H1 (cell line): ENCODE data around the gene WSCD1. TPM values are rescaled to one million over a fixed set of nuclear protein-coding genes. Genes with fewer than 3 reads are reported as not detected.

Source experiments
- CTCF ChIA-PET: fragments of 300-600 bp; sonication (Branson Sonifier 250); formaldehyde crosslinking; loops from one replicate; lab custom pipeline; 2021; ENCODE audit not compliant: partially characterized antibody; lab: Charles Lee
- POLR2A ChIA-PET: fragments of 300-600 bp; sonication (Branson Sonifier 250); formaldehyde crosslinking; loops from one replicate; lab custom pipeline; 2021; ENCODE audit warnings: inconsistent platforms; ENCODE audit not compliant: partially characterized antibody; lab: Charles Lee
- DNase-seq, 2 experiments: peaks; one replicate each; pipeline versions ENCODE4 v3.0.0 to v3.0.0-alpha.2; 2010 to 2022; ENCODE audit warnings: low spot score in 2 of 2, low read depth in 1 of 2, mixed read lengths in 1 of 2
- FAIRE-seq: peaks from 2 replicates; lab custom pipeline; 2011; peaks lifted over from hg19 to GRCh38; lab: Jason Lieb, UNC
- H2AFZ ChIP-seq: 2 replicates; pipeline ENCODE4 v1.8.1; 2012; ENCODE audit warnings: low read length, inconsistent platforms
- H2AK5ac ChIP-seq: 2 replicates; pipeline ENCODE4 v1.6.1; 2013; ENCODE audit warnings: low read depth, low read length
- H2BK120ac ChIP-seq: replicated peaks from 2 replicates; pipeline ENCODE3; 2013; ENCODE audit warnings: low read depth, low read length, inconsistent platforms
- H2BK12ac ChIP-seq: 2 replicates; pipeline ENCODE4 v1.6.1; 2013; ENCODE audit warnings: low read depth, low read length
- H2BK15ac ChIP-seq: 2 replicates; pipeline ENCODE4 v1.6.1; 2013; ENCODE audit warnings: low read length
- H2BK20ac ChIP-seq: 2 replicates; pipeline ENCODE4 v1.6.1; 2013; ENCODE audit warnings: low read length
- H2BK5ac ChIP-seq: 2 replicates; pipeline ENCODE4 v1.6.1; 2013; ENCODE audit warnings: low read depth, low read length
- H3K14ac ChIP-seq: 2 replicates; pipeline ENCODE4 v1.6.1; 2013; ENCODE audit warnings: inconsistent platforms; ENCODE audit not compliant: insufficient read length
- H3K18ac ChIP-seq: 2 replicates; pipeline ENCODE4 v1.6.1; 2013; ENCODE audit warnings: low read length; ENCODE audit errors: extremely low read depth
- H3K23ac ChIP-seq: 2 replicates; pipeline ENCODE4 v1.6.1; 2013; ENCODE audit warnings: inconsistent platforms; ENCODE audit not compliant: insufficient read length
- H3K23me2 ChIP-seq: 2 replicates; pipeline ENCODE4 v1.6.1; 2013; ENCODE audit warnings: low read depth, low read length
- H3K27ac ChIP-seq: 2 replicates; pipeline ENCODE4 v1.6.1; 2011; ENCODE audit warnings: low read depth, low read length, inconsistent platforms
- H3K27me3 ChIP-seq, 4 experiments: replicated peaks in 1 of 4; 1 replicate in 1 of 4; 2 replicates in 3 of 4; pipeline versions ENCODE4 v1.6.1 to v1.8.1; 2011 to 2013; ENCODE audit warnings: low read length in 3 of 4, mild to moderate bottlenecking in 3 of 4, inconsistent platforms in 2 of 4, mixed read lengths in 2 of 4, moderate library complexity in 1 of 4; ENCODE audit not compliant: control insufficient read depth in 3 of 4, insufficient read depth in 3 of 4; ENCODE audit errors: extremely low read depth in 1 of 4
- H3K36me3 ChIP-seq, 4 experiments: 2 replicates each; pipeline versions ENCODE4 v1.6.1 to v1.8.1; 2011 to 2013; ENCODE audit warnings: mild to moderate bottlenecking in 4 of 4, low read length in 3 of 4, moderate library complexity in 2 of 4, control low read depth in 1 of 4, inconsistent platforms in 1 of 4; ENCODE audit not compliant: insufficient read depth in 4 of 4, control insufficient read depth in 2 of 4
- H3K4ac ChIP-seq: replicated peaks from 2 replicates; pipeline ENCODE3; 2013; ENCODE audit warnings: low read length, low read depth, mixed read lengths, inconsistent platforms; ENCODE audit not compliant: insufficient read length
- H3K4me1 ChIP-seq, 4 experiments: replicated peaks in 1 of 4; 1 replicate in 1 of 4; 2 replicates in 3 of 4; pipeline versions ENCODE4 v1.6.1 to v1.8.1; 2011 to 2013; ENCODE audit warnings: low read length in 3 of 4, inconsistent platforms in 2 of 4, mixed read lengths in 1 of 4; ENCODE audit not compliant: insufficient read depth in 4 of 4, control insufficient read depth in 3 of 4
- H3K4me2 ChIP-seq, 2 experiments: 2 replicates each; pipeline versions ENCODE4 v1.6.1 to v1.8.1; 2011 to 2013; ENCODE audit warnings: low read depth in 2 of 2, low read length in 2 of 2, control low read depth in 1 of 2, inconsistent platforms in 1 of 2, mild to moderate bottlenecking in 1 of 2; ENCODE audit not compliant: insufficient read depth in 1 of 2
- H3K4me3 ChIP-seq, 4 experiments: fragments of 200-600, 300-600 bp in 1 of 4; sonication (generic), shearing (Covaris generic), sonication (Bioruptor Twin) in 1 of 4; 2 replicates each; pipeline versions ENCODE4 v1.5.1 to v1.8.1; 2011 to 2016; ENCODE audit warnings: low read length in 4 of 4, low read depth in 3 of 4, control low read depth in 2 of 4, inconsistent platforms in 2 of 4, mild to moderate bottlenecking in 2 of 4, mixed read lengths in 1 of 4, moderate library complexity in 1 of 4; ENCODE audit not compliant: insufficient read depth in 2 of 4; ENCODE audit errors: extremely low read depth in 1 of 4
- H3K56ac ChIP-seq: replicated peaks from 2 replicates; pipeline ENCODE3; 2013; ENCODE audit warnings: low read depth, mild to moderate bottlenecking, mixed read lengths, low read length, inconsistent platforms; ENCODE audit not compliant: insufficient read length
- H3K79me1 ChIP-seq: 2 replicates; pipeline ENCODE4 v1.6.1; 2013; ENCODE audit warnings: low read depth, low read length, control low read depth
- H3K79me2 ChIP-seq, 2 experiments: 2 replicates each; pipeline versions ENCODE4 v1.6.1 to v1.8.1; 2012 to 2013; ENCODE audit warnings: low read length in 2 of 2, mild to moderate bottlenecking in 2 of 2, inconsistent platforms in 1 of 2; ENCODE audit not compliant: insufficient read depth in 2 of 2, control insufficient read depth in 1 of 2
- H3K9ac ChIP-seq, 4 experiments: replicated peaks in 1 of 4; 1 replicate in 1 of 4; 2 replicates in 3 of 4; pipeline versions ENCODE4 v1.6.1 to v1.8.1; 2011 to 2013; ENCODE audit warnings: low read depth in 3 of 4, low read length in 3 of 4, control low read depth in 2 of 4, mild to moderate bottlenecking in 2 of 4, moderate library complexity in 2 of 4, inconsistent platforms in 1 of 4; ENCODE audit errors: extremely low read depth in 1 of 4
- H3K9me3 ChIP-seq, 2 experiments: 2 replicates each; pipeline versions ENCODE4 v1.6.1 to v1.8.1; 2012 to 2013; ENCODE audit warnings: mild to moderate bottlenecking in 2 of 2, moderate library complexity in 2 of 2, control low read depth in 1 of 2, inconsistent platforms in 1 of 2, low read depth in 1 of 2, low read length in 1 of 2, mixed read lengths in 1 of 2; ENCODE audit not compliant: insufficient read depth in 2 of 2
- H4K20me1 ChIP-seq, 2 experiments: replicated peaks in 1 of 2; 2 replicates each; pipeline versions ENCODE3 to v1.8.1; 2011 to 2013; ENCODE audit warnings: inconsistent platforms in 2 of 2, low read length in 2 of 2, mild to moderate bottlenecking in 1 of 2; ENCODE audit not compliant: insufficient read depth in 2 of 2, control insufficient read depth in 1 of 2
- H4K5ac ChIP-seq: 2 replicates; pipeline ENCODE4 v1.6.1; 2013; ENCODE audit warnings: low read length, low read depth, mixed read lengths, inconsistent platforms; ENCODE audit not compliant: insufficient read length
- H4K8ac ChIP-seq: 2 replicates; pipeline ENCODE4 v1.8.0; 2013; ENCODE audit warnings: mild to moderate bottlenecking, moderate library complexity, low read length, inconsistent platforms; ENCODE audit not compliant: insufficient read depth; ENCODE audit errors: extremely low read depth
- H4K91ac ChIP-seq: replicated peaks from 2 replicates; pipeline ENCODE3; 2013; ENCODE audit warnings: low read length, mixed read lengths, inconsistent platforms; ENCODE audit not compliant: insufficient read length
- KDM1A ChIP-seq: fragments of 200-600, 300-600 bp; sonication (generic); IDR thresholded peaks from 2 replicates; pipeline ENCODE4 v1.7.1; 2016; ENCODE audit warnings: mild to moderate bottlenecking, low read length, borderline replicate concordance
- KDM5A ChIP-seq: fragments of 200-600 bp; IDR thresholded peaks from 2 replicates; pipeline ENCODE4 v1.7.1; 2012; ENCODE audit warnings: mild to moderate bottlenecking, low read length, inconsistent platforms, mixed read lengths
- WGBS, 2 experiments: shearing (Covaris generic) in 1 of 2; methylation state at CpG; one replicate each; pipeline versions ENCODE4 v1.1.6 to v1.1.7; 2013 to 2015; ENCODE audit warnings: low lambda C conversion rate in 2 of 2, mixed read lengths in 2 of 2, inconsistent platforms in 1 of 2, low coverage in 1 of 2, missing lambda C conversion rate in 1 of 2; ENCODE audit not compliant: insufficient replicate concordance in 2 of 2, insufficient coverage in 1 of 2, insufficient read length in 1 of 2; ENCODE audit errors: extremely low coverage in 1 of 2, missing lambda C conversion rate in 1 of 2; 5-methylcytosine and 5-hydroxymethylcytosine counted together
- polyA plus RNA-seq, 7 experiments: library from polyadenylated mRNA; depleted of rRNA in 3 of 7; stranded (reverse) in 5 of 7; unstranded in 2 of 7; fragments of >200 nt in 5 of 7; fragments of 200-250 nt in 2 of 7; gene quantifications; 1 replicate in 5 of 7; 2 replicates in 1 of 7; 4 replicates in 1 of 7; pipeline versions ENCODE4 v1.2.1 to v1.2.3, GENCODE V29; 2011 to 2013; ENCODE audit warnings: missing spikeins in 2 of 7, mixed read lengths in 2 of 7
- total RNA-seq: library from RNA; stranded (reverse); fragmentation: NEBNext Ultra II Directional; extraction: Animal tissue kit (Norgen Biotek cat#: 25700); gene quantifications from 2 replicates; pipeline ENCODE4 v1.2.1, GENCODE V29; 2021
- TF ChIP-seq, protein P1 (sequence below), 3 experiments: IDR thresholded peaks; 1 replicate in 2 of 3; 2 replicates in 1 of 3; pipeline versions ENCODE4 v1.5.1 to v1.6.1; 2011; ENCODE audit warnings: low read length in 3 of 3, mild to moderate bottlenecking in 3 of 3, inconsistent platforms in 2 of 3, low read depth in 1 of 3, moderate library complexity in 1 of 3; ENCODE audit not compliant: insufficient read depth in 1 of 3; ENCODE audit errors: control extremely low read depth in 1 of 3

Gene WSCD1
- total and polyA plus RNA-seq, 2 of the 8 experiments (the other 6 are each of a cell fraction or from before 2014, with no cell fraction given), result 21.9 to 39.0 TPM

DNA sequence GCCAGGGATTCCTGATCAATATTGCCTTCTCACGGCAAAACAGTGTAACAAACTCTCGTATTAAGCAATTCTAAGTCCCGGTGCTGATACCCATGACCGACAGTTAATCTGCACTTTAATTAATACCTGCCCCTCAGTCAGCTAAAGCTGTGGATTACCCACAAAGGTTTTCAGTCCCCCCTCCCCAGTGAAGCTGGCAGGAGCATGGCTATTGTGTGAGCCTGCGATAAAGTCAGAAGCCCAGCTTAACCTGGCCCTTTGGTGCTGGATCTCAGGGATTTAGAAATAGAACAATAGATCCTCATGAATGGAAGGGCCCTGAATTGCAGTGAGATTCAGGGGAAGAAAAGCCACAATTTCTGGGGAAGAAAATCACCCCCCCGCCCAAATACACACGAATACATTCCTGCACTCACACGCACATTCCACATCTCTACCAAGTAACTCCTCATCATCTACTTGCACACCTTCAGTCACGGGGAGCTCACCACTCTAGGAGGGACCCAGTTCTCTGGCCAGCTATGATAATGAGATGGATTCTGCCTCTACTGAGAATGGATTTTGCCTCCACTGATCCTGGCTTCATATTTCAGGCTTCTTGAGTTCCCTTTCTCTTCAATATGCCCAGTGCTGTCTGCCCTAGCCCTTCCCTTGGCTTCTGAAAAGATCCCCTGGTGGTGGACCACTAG is 102.6 kb downstream of the WSCD1 start:
- H3K9me3 ChIP-seq, result 0 out of 4 replicates have a peak, but pooled peaks cover 0 to 2% of the 10 kb centered on the region in 2 experiments
- no peaks in the 10 kb centered on the region for H3K27me3 ChIP-seq
- no peak overlapping the region for H2AK5ac ChIP-seq
- no peak overlapping the region for H4K8ac ChIP-seq
- no peaks in the 10 kb centered on the region for H3K23me2 ChIP-seq
- no peak overlapping the region for H4K91ac ChIP-seq
- H3K79me1 ChIP-seq, result no peaks in the 10 kb centered on the region
- H3K4me2 ChIP-seq, result no peak overlapping the region; a peak in 1 of 4 replicates
- peaks cover 3 to 9% (median 8%) of the 10 kb centered on the region in 4 experiments for H3K4me1 ChIP-seq
- no peak overlapping the region; the same call in 1 of the 2 replicates for H3K18ac ChIP-seq
- no peaks in the 10 kb centered on the region for H3K36me3 ChIP-seq
- no peak overlapping the region for H3K4ac ChIP-seq
- H3K27ac ChIP-seq, result no peak overlapping the region
- H3K56ac ChIP-seq, result no peak overlapping the region
- no peak overlapping the region for H2BK15ac ChIP-seq
- H4K5ac ChIP-seq, result no peak overlapping the region
- no peaks in the 10 kb centered on the region for H4K20me1 ChIP-seq
- WGBS, 2 experiments, result 73% methylated on average over 9 of the region's 9 CpGs; no CpG with 5 or more reads in 1 of the 2 experiments
- no peak for FAIRE-seq
- CTCF ChIA-PET, result interaction anchor here (0.8 to 1.1 kb wide), 2 partner anchors 118 to 250 kb away, joined by 3 read pairs; no protein-coding TSS in a partner anchor
- DNase-seq, result no peak
- H2BK120ac ChIP-seq, result no peak overlapping the region
- 0 out of 2 replicates have a peak overlapping the region, but pooled peaks have one; percentile 32 for H2BK20ac ChIP-seq
- POLR2A ChIA-PET, result interaction anchor here (0.6 to 1.2 kb wide), 2 partner anchors 11 to 742 kb away, joined by 3 to 4 read pairs; no protein-coding TSS in a partner anchor
- no peak overlapping the region for H3K23ac ChIP-seq
- H2AFZ ChIP-seq, result no peak overlapping the region
- no peak overlapping the region for H3K14ac ChIP-seq
- TF ChIP-seq KDM5A (no peak), KDM1A (peak; percentile 86)
- TF ChIP-seq, protein P1, sequence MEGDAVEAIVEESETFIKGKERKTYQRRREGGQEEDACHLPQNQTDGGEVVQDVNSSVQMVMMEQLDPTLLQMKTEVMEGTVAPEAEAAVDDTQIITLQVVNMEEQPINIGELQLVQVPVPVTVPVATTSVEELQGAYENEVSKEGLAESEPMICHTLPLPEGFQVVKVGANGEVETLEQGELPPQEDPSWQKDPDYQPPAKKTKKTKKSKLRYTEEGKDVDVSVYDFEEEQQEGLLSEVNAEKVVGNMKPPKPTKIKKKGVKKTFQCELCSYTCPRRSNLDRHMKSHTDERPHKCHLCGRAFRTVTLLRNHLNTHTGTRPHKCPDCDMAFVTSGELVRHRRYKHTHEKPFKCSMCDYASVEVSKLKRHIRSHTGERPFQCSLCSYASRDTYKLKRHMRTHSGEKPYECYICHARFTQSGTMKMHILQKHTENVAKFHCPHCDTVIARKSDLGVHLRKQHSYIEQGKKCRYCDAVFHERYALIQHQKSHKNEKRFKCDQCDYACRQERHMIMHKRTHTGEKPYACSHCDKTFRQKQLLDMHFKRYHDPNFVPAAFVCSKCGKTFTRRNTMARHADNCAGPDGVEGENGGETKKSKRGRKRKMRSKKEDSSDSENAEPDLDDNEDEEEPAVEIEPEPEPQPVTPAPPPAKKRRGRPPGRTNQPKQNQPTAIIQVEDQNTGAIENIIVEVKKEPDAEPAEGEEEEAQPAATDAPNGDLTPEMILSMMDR (IDR thresholded peaks at IDR 0.05; ENCODE audit: control extremely low read depth in 1 of 3, insufficient read depth in 1 of 3, low read depth in 1 of 3, low read length in 3 of 3), result peak in 1 of 3 experiments; percentile 10; a peak in 1 of 4 replicates
- H3K9ac ChIP-seq, result no peak overlapping the region
- no peak overlapping the region for H2BK5ac ChIP-seq
- H3K4me3 ChIP-seq, result no peak overlapping the region
- H3K79me2 ChIP-seq, result no peaks in the 10 kb centered on the region
- no peak overlapping the region for H2BK12ac ChIP-seq
